Mesothelial cell of epicardium (in vitro differentiated cells): ENCODE data around the gene CAPN14. TPM values are rescaled to one million over a fixed set of nuclear protein-coding genes. Genes with fewer than 3 reads are reported as not detected.

Experiments
- DNase-seq, 2 experiments: peaks; one replicate each; pipeline ENCODE4 v3.0.0; 2021; ENCODE audit warnings: low spot score in 2 of 2; ENCODE audit not compliant: unreplicated experiment in 2 of 2
- H3K27ac Mint-ChIP-seq: 2 replicates; pipeline ENCODE4 v1.8.0; 2021; ENCODE audit warnings: mixed read lengths
- H3K27me3 Mint-ChIP-seq: 2 replicates; pipeline ENCODE4 v1.8.0; 2021; ENCODE audit warnings: low read depth, mixed read lengths
- H3K36me3 Mint-ChIP-seq: 2 replicates; pipeline ENCODE4 v1.8.0; 2021; ENCODE audit warnings: mixed read lengths
- H3K4me1 Mint-ChIP-seq: 2 replicates; pipeline ENCODE4 v1.8.0; 2021; ENCODE audit warnings: mixed read lengths
- H3K4me3 Mint-ChIP-seq: 2 replicates; pipeline ENCODE4 v1.8.0; 2021; ENCODE audit warnings: mild to moderate bottlenecking, moderate library complexity, mixed read lengths
- H3K9me3 Mint-ChIP-seq: 2 replicates; pipeline ENCODE4 v1.8.0; 2021; ENCODE audit warnings: mixed read lengths
- CTCF ChIP-seq: fragments of 200-600 bp; sonication (generic); IDR thresholded peaks from one replicate; pipeline ENCODE4 v1.5.0; 2021; ENCODE audit warnings: antibody characterized with exemption; ENCODE audit not compliant: unreplicated experiment
- total RNA-seq: library from RNA; stranded (reverse); gene quantifications from 3 replicates; pipeline ENCODE4 v1.2.1, GENCODE V29; 2021

Gene CAPN14
- total RNA-seq, 1 donor from 2014 or later, result 0.54 TPM

- H3K27ac Mint-ChIP-seq, result no peak overlapping the region
- no peaks in the 10 kb centered on the region for H3K4me1 Mint-ChIP-seq
- DNase-seq, result no peak
- peaks cover 21% of the 10 kb centered on the region for H3K36me3 Mint-ChIP-seq
- no peaks in the 10 kb centered on the region for H3K9me3 Mint-ChIP-seq
- no peak overlapping the region for H3K4me3 Mint-ChIP-seq
- H3K27me3 Mint-ChIP-seq, result no peaks in the 10 kb centered on the region
- no peak for TF ChIP-seq CTCF
Measured at GRCh38 chr2:31259075-31259474, 41.8 kb upstream of the CAPN14 start.

- H3K27me3 Mint-ChIP-seq, result no peaks in the 10 kb centered on the region
- H3K4me1 Mint-ChIP-seq, result peaks cover 3% of the 10 kb centered on the region
- no peak overlapping the region for H3K4me3 Mint-ChIP-seq
- no peak for DNase-seq
- H3K27ac Mint-ChIP-seq, result no peak overlapping the region
- no peak for TF ChIP-seq CTCF
- peaks cover 21% of the 10 kb centered on the region for H3K36me3 Mint-ChIP-seq
- no peaks in the 10 kb centered on the region for H3K9me3 Mint-ChIP-seq
Measured at GRCh38 chr2:31258351-31258750, 41.0 kb upstream of the CAPN14 start.

GRCh38 chr2:31256611-31257382 is 39.5 kb upstream of the CAPN14 start:
- TF ChIP-seq CTCF, result no peak
- H3K27ac Mint-ChIP-seq, result no peak overlapping the region
- H3K4me1 Mint-ChIP-seq, result peaks cover 12% of the 10 kb centered on the region
- no peak for DNase-seq
- H3K9me3 Mint-ChIP-seq, result no peaks in the 10 kb centered on the region
- no peaks in the 10 kb centered on the region for H3K27me3 Mint-ChIP-seq
- H3K36me3 Mint-ChIP-seq, result peaks cover 13% of the 10 kb centered on the region
- H3K4me3 Mint-ChIP-seq, result no peak overlapping the region

- Mint-ChIP-seq H3K9me3 (no peaks in the 10 kb centered on the region), H3K27me3 (no peaks in the 10 kb centered on the region), H3K4me3 (no peak overlapping the region), H3K4me1 (peaks cover 12% of the 10 kb centered on the region), H3K36me3 (peaks cover 9% of the 10 kb centered on the region), H3K27ac (no peak overlapping the region)
- DNase-seq, result no peak
- TF ChIP-seq CTCF, result no peak
Measured at GRCh38 chr2:31255911-31256571, 38.7 kb upstream of the CAPN14 start.

GRCh38 chr2:31254237-31255203 is 37.2 kb upstream of the CAPN14 start:
- H3K27me3 Mint-ChIP-seq, result no peaks in the 10 kb centered on the region
- H3K4me3 Mint-ChIP-seq, result no peak overlapping the region

More at GRCh38 chr2:31254237-31255203, 37.2 kb upstream of the CAPN14 start:
- H3K27ac Mint-ChIP-seq, result no peak overlapping the region
- TF ChIP-seq CTCF, result no peak
- no peaks in the 10 kb centered on the region for H3K9me3 Mint-ChIP-seq
- H3K36me3 Mint-ChIP-seq, result peaks cover 8% of the 10 kb centered on the region
- no peak for DNase-seq
- H3K4me1 Mint-ChIP-seq, result peaks cover 12% of the 10 kb centered on the region
